K562 treated with DMSO at 1 percent for 24 hours (cell line): ENCODE measurements around the gene PMM1. TPM values are rescaled to one million over a fixed set of nuclear protein-coding genes. Genes with fewer than 3 reads are reported as not detected.

Experiments
- total RNA-seq: library from RNA; unstranded; fragments of 300-600 nt; gene quantifications from 2 replicates; pipeline ENCODE4 v1.2.3, GENCODE V29; 2022; ENCODE audit warnings: low read depth; ENCODE audit not compliant: insufficient read depth

The PMM1 gene
- 57.9 and 58.8 TPM in 2 replicates for total RNA-seq

DNA sequence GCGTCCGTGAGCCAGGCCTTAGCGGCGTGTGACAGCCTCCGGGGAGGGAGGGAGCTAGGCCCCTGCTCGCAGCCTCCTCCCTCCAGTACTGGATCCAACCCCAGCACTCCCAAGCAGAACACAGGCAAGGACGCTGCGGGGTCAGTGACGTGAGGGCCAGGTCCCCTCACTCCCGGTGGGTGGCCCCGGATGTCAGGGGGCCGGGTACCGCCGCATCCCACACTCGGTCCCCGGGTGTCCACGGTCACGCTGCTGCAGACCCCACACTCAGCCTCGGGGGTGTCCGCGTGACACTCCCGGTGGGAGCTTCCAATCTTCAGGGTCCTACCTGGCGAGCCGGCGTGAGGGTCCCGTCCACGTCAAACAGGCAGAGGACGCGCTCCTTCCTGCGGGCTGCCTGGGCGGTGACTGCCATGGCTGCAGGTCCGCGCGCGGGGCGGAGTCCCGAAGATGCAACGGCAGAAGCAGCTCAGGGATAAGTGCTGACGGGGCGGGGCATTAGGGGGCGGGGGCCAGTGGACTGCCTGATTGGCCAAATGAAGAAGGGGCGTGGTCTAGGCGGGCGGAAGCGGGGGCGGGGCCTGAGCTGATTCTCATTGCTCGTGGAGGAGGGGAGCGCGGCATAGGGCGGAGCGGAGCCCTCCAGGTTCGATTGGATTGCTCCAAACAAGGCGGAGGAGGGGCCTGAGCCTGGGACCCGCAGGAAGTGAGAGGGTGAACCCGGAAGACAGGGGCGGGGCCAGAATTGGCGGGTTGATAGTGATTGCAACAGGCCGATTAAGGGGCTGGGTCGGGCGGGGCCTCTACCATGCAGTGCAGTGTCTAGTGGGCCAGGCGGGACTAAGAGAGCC is at the start of gene PMM1:
Gene PMM1, minus strand, starts transcription at position 450 of the 851 bp plus-strand sequence. Its CDS starts 35 bp downstream, at position 415.

GRCh38 chr22:41621099-41621910 is 31.7 kb upstream of the PMM1 start, which contains the start of gene XRCC6:
Gene XRCC6 (plus strand): TSS chr22:41621295. CDS start chr22:41622005, 710 bp downstream.

GRCh38 chr22:41620589-41621098 is 31.0 kb upstream of the PMM1 start, which contains the start of gene DESI1:
Gene DESI1 (minus strand): TSS chr22:41621043. CDS start chr22:41620839, 204 bp downstream.

GRCh38 chr22:41543854-41544670 is 45.6 kb downstream of the PMM1 start, which contains the start of gene POLR3H:
Gene POLR3H (minus strand): TSS chr22:41544470. CDS start chr22:41544101, 369 bp downstream.

Other genes with a start within 250 kb of the PMM1 start
- gene TEF, start 207.9 kb downstream of the PMM1 start, total RNA-seq = 0.74 and 1.2 TPM in 2 replicates
- 18.8 and 19.0 TPM in 2 replicates for gene TOB2, start 143.0 kb downstream of the PMM1 start, total RNA-seq
- gene PHF5A, start 121.1 kb downstream of the PMM1 start, total RNA-seq = 35.0 and 41.3 TPM in 2 replicates
- 108 and 112 TPM in 2 replicates for gene ACO2, start 120.7 kb downstream of the PMM1 start, total RNA-seq
- gene POLR3H, start 45.4 kb downstream of the PMM1 start, total RNA-seq = 19.3 and 21.7 TPM in 2 replicates
- not detected in 2 replicates for gene CSDC2, start 28.8 kb downstream of the PMM1 start, total RNA-seq
- gene DESI1, start 31.2 kb upstream of the PMM1 start, total RNA-seq = 17.4 and 18.9 TPM in 2 replicates
- 245 and 259 TPM in 2 replicates for gene XRCC6, start 31.5 kb upstream of the PMM1 start, total RNA-seq
- gene SNU13, start 99.0 kb upstream of the PMM1 start, total RNA-seq = 92.7 and 97.7 TPM in 2 replicates
- 0.69 and 1.7 TPM in 2 replicates for gene MEI1, start 109.7 kb upstream of the PMM1 start, total RNA-seq
- gene CCDC134, start 210.8 kb upstream of the PMM1 start, total RNA-seq = 4.5 and 4.9 TPM in 2 replicates
- gene SREBF2, start 243.3 kb upstream of the PMM1 start, total RNA-seq = 90.3 and 94.2 TPM in 2 replicates